ENCODE measurements around the gene SLC12A8.

- TF ChIP-seq CTCF (conservative IDR thresholded peaks at IDR 0.05) (no peak), ZFX (IDR thresholded peaks at IDR 0.05) (no peak)
These were observed 132.5 kb downstream of the SLC12A8 start for GRCh38 chr3:125080077-125080476.

Data from C4-2B (cell line).